ENCODE measurements around the gene GAK. TPM values are rescaled to one million over a fixed set of nuclear protein-coding genes. Genes with fewer than 3 reads are reported as not detected.

GAK gene
- total RNA-seq, 1 donor from 2014 or later = 138 TPM

GRCh38 chr4:849478-850175 is 82.5 kb downstream of the GAK start:
- peak; percentile 56 for DNase-seq
- intact Hi-C loops (cut with DNase I) = no loop called here
- no peaks in the 10 kb centered on the region for H3K9me3 ChIP-seq
- peak; percentile 5 for ATAC-seq
- H3K4me3 ChIP-seq = no peak overlapping the region
- H3K27ac ChIP-seq = no peak overlapping the region
- H3K4me1 ChIP-seq = no peaks in the 10 kb centered on the region
- no peak for TF ChIP-seq CTCF (IDR thresholded peaks at IDR 0.05)
- H3K36me3 ChIP-seq = peaks cover 36% of the 10 kb centered on the region
- no peaks in the 10 kb centered on the region for H3K27me3 ChIP-seq

- no peak for ATAC-seq
- intact Hi-C loops (cut with DNase I) = no loop called here
- Histone ChIP-seq H3K27ac (no peak overlapping the region), H3K9me3 (no peaks in the 10 kb centered on the region), H3K27me3 (no peaks in the 10 kb centered on the region), H3K4me3 (no peak overlapping the region), H3K4me1 (no peaks in the 10 kb centered on the region), H3K36me3 (peaks cover 36% of the 10 kb centered on the region)
- TF ChIP-seq CTCF (IDR thresholded peaks at IDR 0.05) = no peak
- peak; percentile 44 for DNase-seq
Observed at GRCh38 chr4:848803-849477, 83.2 kb downstream of the GAK start.

GRCh38 chr4:848307-848691 is 83.8 kb downstream of the GAK start:
- Histone ChIP-seq H3K27me3 (no peaks in the 10 kb centered on the region), H3K4me3 (no peak overlapping the region), H3K36me3 (peaks cover 36% of the 10 kb centered on the region), H3K9me3 (no peaks in the 10 kb centered on the region), H3K27ac (no peak overlapping the region), H3K4me1 (no peaks in the 10 kb centered on the region)
- no peak for TF ChIP-seq CTCF (IDR thresholded peaks at IDR 0.05)
- DNase-seq = peak; percentile 59
- ATAC-seq = no peak
- intact Hi-C loops (cut with DNase I) = no loop called here

- Histone ChIP-seq H3K4me3 (no peak overlapping the region), H3K27me3 (no peaks in the 10 kb centered on the region)
- no peak for ATAC-seq
Observed at GRCh38 chr4:845836-846251, 86.3 kb downstream of the GAK start.

GRCh38 chr4:845233-845835 is 86.8 kb downstream of the GAK start:
- Histone ChIP-seq H3K4me1 (no peaks in the 10 kb centered on the region), H3K27ac (no peak overlapping the region), H3K36me3 (peaks cover 13% of the 10 kb centered on the region), H3K4me3 (no peak overlapping the region), H3K9me3 (no peaks in the 10 kb centered on the region), H3K27me3 (no peaks in the 10 kb centered on the region)
- ATAC-seq = no peak
- DNase-seq = no peak
- TF ChIP-seq CTCF (IDR thresholded peaks at IDR 0.05) = no peak
- intact Hi-C loops (cut with DNase I) = no loop called here

More at GRCh38 chr4:845836-846251, 86.3 kb downstream of the GAK start:
- Histone ChIP-seq H3K9me3 (no peaks in the 10 kb centered on the region), H3K36me3 (peaks cover 18% of the 10 kb centered on the region), H3K27ac (no peak overlapping the region), H3K4me1 (no peaks in the 10 kb centered on the region)
- no peak for DNase-seq
- intact Hi-C loops (cut with DNase I) = no loop called here
- TF ChIP-seq CTCF (IDR thresholded peaks at IDR 0.05) = no peak

Measured in upper lobe of right lung (tissue), 1 donor.